GM23338 (cell line): ENCODE measurements around the gene PALMD.

ENCODE experiments used
- CREB1 ChIP-seq: fragments of 250-450 bp; sonication (Bioruptor Pico); IDR thresholded peaks from 2 replicates; pipeline ENCODE4 v1.5.0; 2020; ENCODE audit warnings: low read depth, mild to moderate bottlenecking, moderate library complexity
- EZH2 ChIP-seq: fragments of 200-600 bp; sonication (generic); IDR thresholded peaks from one replicate; pipeline ENCODE4 v1.8.0; 2017; ENCODE audit warnings: antibody characterized with exemption, mild to moderate bottlenecking, low read depth; ENCODE audit not compliant: unreplicated experiment
- JUNB ChIP-seq: IDR thresholded peaks from one replicate; pipeline ENCODE4 v1.6.1; 2016; ENCODE audit warnings: antibody characterized with exemption; ENCODE audit not compliant: unreplicated experiment
- POLR2AphosphoS5 ChIP-seq: IDR thresholded peaks from 2 replicates; pipeline ENCODE4 v1.6.1; 2016; ENCODE audit warnings: antibody characterized with exemption, low read depth
- STAT1 ChIP-seq: IDR thresholded peaks from one replicate; pipeline ENCODE4 v1.6.1; 2016; ENCODE audit warnings: antibody characterized with exemption; ENCODE audit not compliant: unreplicated experiment
- ZNF114 ChIP-seq: fragments of 250-450 bp; sonication (Bioruptor Pico); IDR thresholded peaks from 2 replicates; pipeline ENCODE4 v1.5.0; 2020; ENCODE audit warnings: mild to moderate bottlenecking, moderate library complexity
- TF ChIP-seq, protein P1 (sequence below), 2 experiments: fragments of 200-600 bp in 1 of 2; sonication (generic) in 1 of 2; conservative IDR thresholded peaks; 2 replicates each; pipeline versions ENCODE4 v1.5.1 to v1.6.1; 2016 to 2017; ENCODE audit warnings: antibody characterized with exemption in 2 of 2, low read depth in 2 of 2, mild to moderate bottlenecking in 2 of 2, moderate library complexity in 1 of 2
- TF ChIP-seq, protein P2 (sequence below): IDR thresholded peaks from 2 replicates; pipeline ENCODE4 v1.6.1; 2016; ENCODE audit warnings: antibody characterized with exemption
- TF ChIP-seq, protein P3 (sequence below): IDR thresholded peaks from one replicate; pipeline ENCODE4 v1.6.1; 2018; ENCODE audit warnings: antibody characterized with exemption; ENCODE audit not compliant: unreplicated experiment

DNA sequence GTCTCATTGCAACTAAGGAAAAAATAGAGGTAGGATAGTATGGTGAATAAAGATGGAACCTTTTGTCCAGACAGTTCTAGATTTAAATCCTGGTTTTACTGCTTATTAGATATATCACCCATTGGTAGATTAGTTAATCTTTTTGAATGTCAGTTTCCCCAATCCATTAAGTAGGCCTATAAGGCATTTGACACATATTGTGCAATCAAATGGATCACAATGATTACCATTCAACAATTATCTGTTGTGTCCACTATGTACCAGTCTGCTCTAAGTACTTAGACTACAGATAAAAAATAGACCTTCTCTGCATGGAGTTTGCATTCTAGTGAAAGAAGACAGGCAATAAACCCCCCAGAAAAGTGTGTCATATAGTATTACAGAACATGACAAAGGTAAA, 6.0 kb upstream of the PALMD start:
- TF ChIP-seq EZH2 (no peak), POLR2AphosphoS5 (no peak), JUNB (no peak), ZNF114 (CRISPR knock-in tag) (no peak), CREB1 (CRISPR knock-in tag) (no peak), STAT1 (no peak)
- TF ChIP-seq, protein P1, sequence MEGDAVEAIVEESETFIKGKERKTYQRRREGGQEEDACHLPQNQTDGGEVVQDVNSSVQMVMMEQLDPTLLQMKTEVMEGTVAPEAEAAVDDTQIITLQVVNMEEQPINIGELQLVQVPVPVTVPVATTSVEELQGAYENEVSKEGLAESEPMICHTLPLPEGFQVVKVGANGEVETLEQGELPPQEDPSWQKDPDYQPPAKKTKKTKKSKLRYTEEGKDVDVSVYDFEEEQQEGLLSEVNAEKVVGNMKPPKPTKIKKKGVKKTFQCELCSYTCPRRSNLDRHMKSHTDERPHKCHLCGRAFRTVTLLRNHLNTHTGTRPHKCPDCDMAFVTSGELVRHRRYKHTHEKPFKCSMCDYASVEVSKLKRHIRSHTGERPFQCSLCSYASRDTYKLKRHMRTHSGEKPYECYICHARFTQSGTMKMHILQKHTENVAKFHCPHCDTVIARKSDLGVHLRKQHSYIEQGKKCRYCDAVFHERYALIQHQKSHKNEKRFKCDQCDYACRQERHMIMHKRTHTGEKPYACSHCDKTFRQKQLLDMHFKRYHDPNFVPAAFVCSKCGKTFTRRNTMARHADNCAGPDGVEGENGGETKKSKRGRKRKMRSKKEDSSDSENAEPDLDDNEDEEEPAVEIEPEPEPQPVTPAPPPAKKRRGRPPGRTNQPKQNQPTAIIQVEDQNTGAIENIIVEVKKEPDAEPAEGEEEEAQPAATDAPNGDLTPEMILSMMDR (conservative IDR thresholded peaks at IDR 0.05; ENCODE audit: low read depth in 2 of 2): no peak
- TF ChIP-seq, protein P2, sequence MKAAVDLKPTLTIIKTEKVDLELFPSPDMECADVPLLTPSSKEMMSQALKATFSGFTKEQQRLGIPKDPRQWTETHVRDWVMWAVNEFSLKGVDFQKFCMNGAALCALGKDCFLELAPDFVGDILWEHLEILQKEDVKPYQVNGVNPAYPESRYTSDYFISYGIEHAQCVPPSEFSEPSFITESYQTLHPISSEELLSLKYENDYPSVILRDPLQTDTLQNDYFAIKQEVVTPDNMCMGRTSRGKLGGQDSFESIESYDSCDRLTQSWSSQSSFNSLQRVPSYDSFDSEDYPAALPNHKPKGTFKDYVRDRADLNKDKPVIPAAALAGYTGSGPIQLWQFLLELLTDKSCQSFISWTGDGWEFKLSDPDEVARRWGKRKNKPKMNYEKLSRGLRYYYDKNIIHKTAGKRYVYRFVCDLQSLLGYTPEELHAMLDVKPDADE: no peak
- TF ChIP-seq, protein P3, sequence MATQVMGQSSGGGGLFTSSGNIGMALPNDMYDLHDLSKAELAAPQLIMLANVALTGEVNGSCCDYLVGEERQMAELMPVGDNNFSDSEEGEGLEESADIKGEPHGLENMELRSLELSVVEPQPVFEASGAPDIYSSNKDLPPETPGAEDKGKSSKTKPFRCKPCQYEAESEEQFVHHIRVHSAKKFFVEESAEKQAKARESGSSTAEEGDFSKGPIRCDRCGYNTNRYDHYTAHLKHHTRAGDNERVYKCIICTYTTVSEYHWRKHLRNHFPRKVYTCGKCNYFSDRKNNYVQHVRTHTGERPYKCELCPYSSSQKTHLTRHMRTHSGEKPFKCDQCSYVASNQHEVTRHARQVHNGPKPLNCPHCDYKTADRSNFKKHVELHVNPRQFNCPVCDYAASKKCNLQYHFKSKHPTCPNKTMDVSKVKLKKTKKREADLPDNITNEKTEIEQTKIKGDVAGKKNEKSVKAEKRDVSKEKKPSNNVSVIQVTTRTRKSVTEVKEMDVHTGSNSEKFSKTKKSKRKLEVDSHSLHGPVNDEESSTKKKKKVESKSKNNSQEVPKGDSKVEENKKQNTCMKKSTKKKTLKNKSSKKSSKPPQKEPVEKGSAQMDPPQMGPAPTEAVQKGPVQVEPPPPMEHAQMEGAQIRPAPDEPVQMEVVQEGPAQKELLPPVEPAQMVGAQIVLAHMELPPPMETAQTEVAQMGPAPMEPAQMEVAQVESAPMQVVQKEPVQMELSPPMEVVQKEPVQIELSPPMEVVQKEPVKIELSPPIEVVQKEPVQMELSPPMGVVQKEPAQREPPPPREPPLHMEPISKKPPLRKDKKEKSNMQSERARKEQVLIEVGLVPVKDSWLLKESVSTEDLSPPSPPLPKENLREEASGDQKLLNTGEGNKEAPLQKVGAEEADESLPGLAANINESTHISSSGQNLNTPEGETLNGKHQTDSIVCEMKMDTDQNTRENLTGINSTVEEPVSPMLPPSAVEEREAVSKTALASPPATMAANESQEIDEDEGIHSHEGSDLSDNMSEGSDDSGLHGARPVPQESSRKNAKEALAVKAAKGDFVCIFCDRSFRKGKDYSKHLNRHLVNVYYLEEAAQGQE: no peak
